ENCODE measurements around the gene PHPT1. TPM values are rescaled to one million over a fixed set of nuclear protein-coding genes. Genes with fewer than 3 reads are reported as not detected.

The PHPT1 gene
- total and polyA plus RNA-seq, 2 of the 13 experiments (the other 11 are each of a cell fraction or from before 2014, with no cell fraction given), result 189 to 192 TPM

GRCh38 chr9:136848393-136849037 is 694 bp upstream of the PHPT1 start (continued):
- no peak for TF ChIP-seq ARID5B (CRISPR knock-in tag; IDR thresholded peaks at IDR 0.05)
- no peak for TF ChIP-seq ZNF430 (CRISPR knock-in tag; IDR thresholded peaks at IDR 0.05)
- no peak for TF ChIP-seq ZBTB46 (CRISPR knock-in tag; IDR thresholded peaks at IDR 0.05; ENCODE audit: borderline replicate concordance)
- TF ChIP-seq MYC (CRISPR knock-in tag; IDR thresholded peaks at IDR 0.05; ENCODE audit: borderline replicate concordance), result no peak
- 0 out of 2 replicates have a peak, but pooled peaks have one; percentile 4 for TF ChIP-seq ZNF546 (CRISPR knock-in tag; conservative IDR thresholded peaks at IDR 0.05)
- 0 out of 2 replicates have a peak, but pooled peaks have one; percentile 18 for TF ChIP-seq ZNF564 (CRISPR knock-in tag; IDR thresholded peaks at IDR 0.05)
- TF ChIP-seq ERF (CRISPR knock-in tag; IDR thresholded peaks at IDR 0.05), result no peak
- TF ChIP-seq ZBTB37 (CRISPR knock-in tag; IDR thresholded peaks at IDR 0.05), result 0 out of 2 replicates have a peak, but pooled peaks have one; percentile 37
- no peak for TF ChIP-seq SAFB2 (CRISPR knock-in tag; IDR thresholded peaks at IDR 0.05; ENCODE audit: borderline replicate concordance, low read depth)
- TF ChIP-seq ZNF460 (CRISPR knock-in tag; IDR thresholded peaks at IDR 0.05; ENCODE audit: borderline replicate concordance), result no peak
- no peak for TF ChIP-seq MAFK (conservative IDR thresholded peaks at IDR 0.05 in 1 of 2, IDR thresholded peaks at IDR 0.05 in 1 of 2; ENCODE audit: low read length in 2 of 2)
- TF ChIP-seq SP2 (CRISPR knock-in tag; IDR thresholded peaks at IDR 0.05), result no peak
- TF ChIP-seq MXD4 (CRISPR knock-in tag; IDR thresholded peaks at IDR 0.05), result no peak
- no peak for TF ChIP-seq ZNF468 (CRISPR knock-in tag; IDR thresholded peaks at IDR 0.05)
- TF ChIP-seq PHF5A (CRISPR knock-in tag; IDR thresholded peaks at IDR 0.05; ENCODE audit: low read depth, unreplicated experiment), result no peak
- no peak for TF ChIP-seq ZNF839 (CRISPR knock-in tag; IDR thresholded peaks at IDR 0.05; ENCODE audit: borderline replicate concordance)
- no peak for TF ChIP-seq ZNF34 (CRISPR knock-in tag; IDR thresholded peaks at IDR 0.05; ENCODE audit: borderline replicate concordance)
- peak; percentile 79; the same call in 1 of the 2 replicates for TF ChIP-seq ZNF484 (CRISPR knock-in tag; IDR thresholded peaks at IDR 0.05; ENCODE audit: borderline replicate concordance, low read depth)
- TF ChIP-seq JUNB (CRISPR knock-in tag; IDR thresholded peaks at IDR 0.05; ENCODE audit: borderline replicate concordance), result 0 out of 2 replicates have a peak, but pooled peaks have one; percentile 17
- no peak for TF ChIP-seq CREB3 (CRISPR knock-in tag; IDR thresholded peaks at IDR 0.05)
- no peak for TF ChIP-seq FOXA3 (CRISPR knock-in tag; IDR thresholded peaks at IDR 0.05)

All from HepG2 (cell line).